Brain microvascular endothelial cell (primary cell): ENCODE measurements around the gene IGFALS.

Experiments used
- DNase-seq: peaks from one replicate; pipeline ENCODE4 v3.0.0-alpha.2; 2020
- H3K27ac ChIP-seq: fragments of 250-450 bp; sonication (Bioruptor Pico); 2 replicates; pipeline ENCODE4 v1.5.1; 2020; ENCODE audit warnings: mild to moderate bottlenecking, moderate library complexity
- H3K27me3 ChIP-seq: fragments of 250-450 bp; sonication (Bioruptor Pico); replicated peaks from 2 replicates; pipeline ENCODE4 v1.5.1; 2020; ENCODE audit warnings: mild to moderate bottlenecking
- H3K36me3 ChIP-seq: fragments of 250-450 bp; sonication (Bioruptor Pico); replicated peaks from 2 replicates; pipeline ENCODE4 v1.5.1; 2020; ENCODE audit warnings: mild to moderate bottlenecking
- H3K4me3 ChIP-seq: 2 replicates; pipeline ENCODE4 v1.5.1; 2011; ENCODE audit warnings: low read depth, mild to moderate bottlenecking, control low read depth, low read length, moderate library complexity
- CTCF ChIP-seq: IDR thresholded peaks from 2 replicates; pipeline ENCODE4 v1.5.1; 2011; ENCODE audit warnings: low read depth, mild to moderate bottlenecking, moderate library complexity, low read length, control low read depth, inconsistent platforms; ENCODE audit errors: missing control alignments
- in situ Hi-C: cut with HindIII; loops from 2 replicates; pipeline ENCODE4 v1.10.0; 2017; ENCODE audit warnings: low sequenced_read_pairs, low pct_ligation_motif_present

Gene IGFALS

GRCh38 chr16:1777375-1778199 lies 15.9 kb downstream of the IGFALS start:
- TF ChIP-seq CTCF: no peak
- no peak for DNase-seq
- in situ Hi-C loops: no loop called here
- Histone ChIP-seq H3K36me3 (peaks cover 39% of the 10 kb centered on the region), H3K27me3 (no peaks in the 10 kb centered on the region), H3K4me3 (no peak overlapping the region), H3K27ac (no peak overlapping the region)

GRCh38 chr16:1776991-1777374 lies 16.5 kb downstream of the IGFALS start:
- DNase-seq: no peak
- TF ChIP-seq CTCF: no peak
- no peak overlapping the region for H3K4me3 ChIP-seq
- H3K27ac ChIP-seq: no peak overlapping the region
- in situ Hi-C loops: no loop called here
- H3K36me3 ChIP-seq: peaks cover 39% of the 10 kb centered on the region
- no peaks in the 10 kb centered on the region for H3K27me3 ChIP-seq

- in situ Hi-C loops: no loop called here
- no peak for TF ChIP-seq CTCF
- H3K4me3 ChIP-seq: no peak overlapping the region
- no peak overlapping the region for H3K27ac ChIP-seq
- no peak for DNase-seq
- H3K27me3 ChIP-seq: no peaks in the 10 kb centered on the region
- peaks cover 39% of the 10 kb centered on the region for H3K36me3 ChIP-seq
These were observed 16.9 kb downstream of the IGFALS start for GRCh38 chr16:1776672-1776955.

GRCh38 chr16:1775846-1776671 lies 17.4 kb downstream of the IGFALS start:
- Histone ChIP-seq H3K4me3 (no peak overlapping the region), H3K36me3 (peaks cover 37% of the 10 kb centered on the region), H3K27ac (no peak overlapping the region), H3K27me3 (no peaks in the 10 kb centered on the region)
- no peak for TF ChIP-seq CTCF
- DNase-seq: no peak
- in situ Hi-C loops: no loop called here

GRCh38 chr16:1775006-1775845 lies 18.3 kb downstream of the IGFALS start:
- no peak for DNase-seq
- H3K4me3 ChIP-seq: no peak overlapping the region
- in situ Hi-C loops: no loop called here
- TF ChIP-seq CTCF: no peak
- H3K27ac ChIP-seq: no peak overlapping the region
- peaks cover 32% of the 10 kb centered on the region for H3K36me3 ChIP-seq
- no peaks in the 10 kb centered on the region for H3K27me3 ChIP-seq
